A172 (cell line): Measurements from ENCODE around the gene CYSLTR2. TPM values are rescaled to one million over a fixed set of nuclear protein-coding genes. Genes with fewer than 3 reads are reported as not detected.
A peak's percentile ranks its signal among the peaks of the same experiment; 100 is the strongest.
"Not testable (repeated sequence)": the region's sequence is repeated elsewhere in the genome, so short reads cannot be mapped to it uniquely, and the experiment has no call there.

Source experiments
- DNase-seq: peaks from one replicate; pipeline ENCODE4 v3.0.0-alpha.2; 2015; ENCODE audit warnings: low spot score
- total RNA-seq: library from RNA; depleted of rRNA; stranded (reverse); fragments of >200 nt; shearing (Covaris generic); gene quantifications from 2 replicates; pipeline ENCODE4 v1.2.3, GENCODE V29; 2014

Gene CYSLTR2
- total RNA-seq, 1 experiment from 2014 or later: not detected

- no peak for DNase-seq
Observed at GRCh38 chr13:48693998-48694397, 40.3 kb downstream of the CYSLTR2 start.

- DNase-seq: no peak
Observed at GRCh38 chr13:48695776-48696175, 42.0 kb downstream of the CYSLTR2 start.

GRCh38 chr13:48696676-48697075 lies 42.9 kb downstream of the CYSLTR2 start:
- not testable (repeated sequence) for DNase-seq

- DNase-seq: no peak
Observed at GRCh38 chr13:48707405-48707804, 53.7 kb downstream of the CYSLTR2 start.

- DNase-seq: no peak
Observed at GRCh38 chr13:48708764-48709163, 55.0 kb downstream of the CYSLTR2 start.

- no peak for DNase-seq
Observed at GRCh38 chr13:48709213-48709612, 55.5 kb downstream of the CYSLTR2 start.

GRCh38 chr13:48710160-48710559 lies 56.4 kb downstream of the CYSLTR2 start:
- DNase-seq: no peak

GRCh38 chr13:48712141-48712540 lies 58.4 kb downstream of the CYSLTR2 start:
- DNase-seq: no peak

GRCh38 chr13:48715977-48716376 lies 62.2 kb downstream of the CYSLTR2 start:
- no peak for DNase-seq

GRCh38 chr13:48720621-48721020 lies 66.9 kb downstream of the CYSLTR2 start:
- DNase-seq: no peak

- no peak for DNase-seq
Observed at GRCh38 chr13:48723168-48723567, 69.4 kb downstream of the CYSLTR2 start.

GRCh38 chr13:48725271-48725670 lies 71.5 kb downstream of the CYSLTR2 start:
- DNase-seq: no peak

- no peak for DNase-seq
Observed at GRCh38 chr13:48726711-48727110, 73.0 kb downstream of the CYSLTR2 start.

GRCh38 chr13:48727241-48728011 lies 73.7 kb downstream of the CYSLTR2 start:
- no peak for DNase-seq

- no peak for DNase-seq
Observed at GRCh38 chr13:48728226-48728625, 74.5 kb downstream of the CYSLTR2 start.

GRCh38 chr13:48728876-48729275 lies 75.1 kb downstream of the CYSLTR2 start:
- no peak for DNase-seq

- DNase-seq: no peak
Observed at GRCh38 chr13:48729856-48730255, 76.1 kb downstream of the CYSLTR2 start.

- peak; percentile 22 for DNase-seq
Observed at GRCh38 chr13:48731001-48731658, 77.4 kb downstream of the CYSLTR2 start.

- no peak for DNase-seq
Observed at GRCh38 chr13:48731957-48732569, 78.3 kb downstream of the CYSLTR2 start.

- DNase-seq: no peak
Observed at GRCh38 chr13:48733739-48734335, 80.1 kb downstream of the CYSLTR2 start.

- DNase-seq: no peak
Observed at GRCh38 chr13:48735571-48735970, 81.8 kb downstream of the CYSLTR2 start.

GRCh38 chr13:48737689-48738088 lies 84.0 kb downstream of the CYSLTR2 start:
- DNase-seq: no peak

- DNase-seq: no peak
Observed at GRCh38 chr13:48738311-48738710, 84.6 kb downstream of the CYSLTR2 start.
